Measurements from ENCODE around the gene GTPBP10.
A peak's percentile ranks its signal among the peaks of the same experiment; 100 is the strongest.
"Not testable (repeated sequence)": the region's sequence is repeated elsewhere in the genome, so short reads cannot be mapped to it uniquely, and the experiment has no call there.

Gene GTPBP10, protein sequence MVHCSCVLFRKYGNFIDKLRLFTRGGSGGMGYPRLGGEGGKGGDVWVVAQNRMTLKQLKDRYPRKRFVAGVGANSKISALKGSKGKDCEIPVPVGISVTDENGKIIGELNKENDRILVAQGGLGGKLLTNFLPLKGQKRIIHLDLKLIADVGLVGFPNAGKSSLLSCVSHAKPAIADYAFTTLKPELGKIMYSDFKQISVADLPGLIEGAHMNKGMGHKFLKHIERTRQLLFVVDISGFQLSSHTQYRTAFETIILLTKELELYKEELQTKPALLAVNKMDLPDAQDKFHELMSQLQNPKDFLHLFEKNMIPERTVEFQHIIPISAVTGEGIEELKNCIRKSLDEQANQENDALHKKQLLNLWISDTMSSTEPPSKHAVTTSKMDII

GRCh38 chr7:90346336-90347125 is at the start of gene GTPBP10:
GTPBP10 (plus strand) TSS chr7:90346716; CDS start chr7:90346742, 26 bp downstream.
- DNase-seq (ENCODE audit: extremely low read depth in 1 of 2, low read depth in 1 of 2) = peak; percentile 86 to 89

DNA sequence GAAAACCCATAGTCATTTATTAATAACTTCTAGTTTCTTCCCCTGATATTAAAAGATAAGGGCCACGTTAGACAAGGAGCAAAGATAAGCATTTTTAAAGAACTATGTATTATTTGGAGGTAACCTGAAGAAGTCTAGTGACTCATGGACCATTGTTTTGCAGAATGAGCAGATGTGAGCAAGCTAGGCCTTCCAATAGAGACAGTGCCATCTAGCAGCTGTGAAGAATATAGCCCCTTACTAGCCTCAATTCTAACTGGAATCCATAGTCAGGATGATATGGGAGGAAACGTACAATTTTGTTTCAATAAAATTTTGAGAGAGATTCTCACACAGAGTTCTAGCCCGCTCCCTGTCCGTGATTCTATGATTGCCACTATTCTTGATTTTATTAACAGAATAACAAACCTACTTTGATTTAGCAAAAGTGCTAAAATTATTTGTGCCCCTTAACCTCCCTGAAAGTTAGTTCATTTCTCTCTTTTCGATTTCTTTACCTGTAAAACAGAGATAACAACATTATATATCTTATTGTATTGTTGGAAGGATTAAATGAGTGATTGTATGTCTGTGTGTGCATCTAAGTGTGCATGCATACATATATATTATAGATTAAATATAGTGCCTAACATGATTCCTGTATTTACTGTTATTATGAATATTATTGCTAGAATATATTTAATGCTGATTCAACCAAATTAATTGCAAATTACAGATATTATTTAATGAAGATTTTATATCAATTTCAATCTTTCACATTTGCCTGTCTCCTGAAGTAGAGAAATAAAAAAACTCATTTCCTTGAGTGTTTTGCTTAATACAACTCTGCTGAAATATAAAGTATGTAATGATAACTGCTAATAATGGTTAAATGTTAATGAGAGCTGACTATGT is 48.1 kb upstream of the GTPBP10 start:
- DNase-seq (ENCODE audit: extremely low read depth in 1 of 2, low read depth in 1 of 2) = no peak

DNA sequence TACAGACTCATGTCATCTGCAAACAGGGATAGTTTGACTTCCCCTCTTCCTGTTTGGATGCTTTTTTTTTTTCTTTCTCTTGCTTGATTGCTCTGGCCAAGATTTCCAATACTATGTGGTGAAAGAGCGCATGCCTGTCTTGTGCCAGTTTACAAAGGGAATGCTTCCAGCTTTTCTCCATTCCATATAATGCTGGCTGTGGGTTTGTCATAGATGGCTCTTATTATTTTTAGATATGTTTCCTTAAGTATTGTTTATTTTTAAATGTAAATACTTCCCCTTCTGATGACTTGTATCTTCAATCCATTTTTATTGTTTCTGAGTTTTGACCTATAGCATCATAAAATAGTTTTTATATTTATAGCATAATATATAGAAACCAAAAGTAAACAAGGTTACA is 43.3 kb upstream of the GTPBP10 start:
- DNase-seq (ENCODE audit: extremely low read depth in 1 of 2, low read depth in 1 of 2) = no peak

GRCh38 chr7:90309872-90310271 is 36.6 kb upstream of the GTPBP10 start:
- DNase-seq (ENCODE audit: extremely low read depth in 1 of 2, low read depth in 1 of 2) = no peak

DNA sequence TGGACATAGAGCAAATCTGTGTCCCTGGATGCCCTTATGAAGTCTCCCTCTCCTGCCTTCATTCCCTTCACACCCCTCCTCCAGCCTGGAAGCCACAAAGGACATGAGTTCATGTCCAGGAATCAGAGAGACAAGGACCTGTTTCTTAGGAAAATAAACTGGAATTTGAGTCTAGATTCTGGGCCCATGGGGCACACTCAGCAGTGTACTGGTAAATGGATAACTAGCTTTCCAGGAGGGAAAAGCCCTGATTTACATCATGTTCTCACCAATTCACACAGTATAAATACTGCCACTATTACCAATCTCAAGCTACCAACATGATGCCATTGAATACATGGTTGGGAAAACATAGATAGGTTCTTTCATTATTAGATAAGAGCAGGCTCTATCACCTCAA is 35.3 kb upstream of the GTPBP10 start:
- DNase-seq (ENCODE audit: extremely low read depth in 1 of 2, low read depth in 1 of 2) = no peak

DNA sequence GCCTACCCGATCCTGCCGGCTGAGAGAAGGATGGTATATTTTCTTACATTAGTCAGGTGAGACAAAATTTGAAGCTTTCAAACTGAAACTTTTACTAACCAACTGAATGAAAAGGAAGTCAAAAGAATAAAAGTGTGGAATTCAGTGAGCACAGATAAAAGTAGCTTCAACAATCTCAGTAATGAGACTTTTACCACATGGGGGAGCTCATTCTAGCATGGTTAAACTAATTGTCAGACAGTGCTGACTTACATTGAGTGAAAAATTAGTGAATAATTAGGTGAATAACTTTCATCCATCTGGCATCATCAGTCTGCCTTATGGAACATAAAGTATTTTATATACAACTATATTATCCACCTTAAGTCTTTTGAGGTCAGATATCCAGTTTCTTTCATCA is 33.8 kb upstream of the GTPBP10 start:
- DNase-seq (ENCODE audit: extremely low read depth in 1 of 2, low read depth in 1 of 2) = no peak

DNA sequence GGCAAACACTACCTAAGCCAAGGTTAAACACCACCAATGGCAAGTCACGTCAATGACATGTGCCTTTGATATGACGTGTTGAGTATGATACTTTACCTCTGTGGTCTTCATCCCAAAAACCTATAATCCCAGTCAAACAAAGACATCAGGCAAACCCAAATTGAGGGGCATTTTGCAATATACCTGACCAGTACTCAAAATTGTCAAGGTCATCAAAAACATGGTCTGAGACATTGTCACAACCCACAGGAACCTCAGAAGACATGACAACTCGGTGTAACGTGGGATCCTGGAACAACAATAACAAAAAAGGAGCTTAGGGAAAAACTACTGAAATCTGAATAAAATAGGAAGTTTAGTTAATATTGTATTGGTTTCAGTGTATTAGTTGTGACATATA is 32.6 kb upstream of the GTPBP10 start:
- no peak for DNase-seq (ENCODE audit: extremely low read depth in 1 of 2, low read depth in 1 of 2)

- no peak for DNase-seq (ENCODE audit: extremely low read depth in 1 of 2, low read depth in 1 of 2)
These were observed 26.5 kb upstream of the GTPBP10 start for GRCh38 chr7:90320014-90320413.

DNA sequence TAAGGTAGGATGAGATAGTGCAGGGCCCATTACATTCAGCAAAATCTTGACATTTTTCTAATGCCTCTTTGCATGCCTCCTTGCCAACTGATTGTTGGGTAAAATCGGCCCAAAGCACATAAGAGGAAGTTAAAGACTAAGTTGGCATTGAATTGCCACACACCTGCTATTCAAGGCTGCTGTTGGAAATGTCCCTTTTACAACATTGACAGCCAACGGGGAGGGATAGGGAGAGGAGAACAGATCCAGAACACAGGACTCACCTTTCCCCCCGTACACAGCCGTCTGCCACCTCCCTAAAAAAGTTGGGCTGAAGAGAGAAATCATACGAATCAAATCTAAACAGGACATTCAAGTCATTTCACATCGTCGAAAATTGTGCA is 26.1 kb upstream of the GTPBP10 start:
- no peak for DNase-seq (ENCODE audit: extremely low read depth in 1 of 2, low read depth in 1 of 2)

DNA sequence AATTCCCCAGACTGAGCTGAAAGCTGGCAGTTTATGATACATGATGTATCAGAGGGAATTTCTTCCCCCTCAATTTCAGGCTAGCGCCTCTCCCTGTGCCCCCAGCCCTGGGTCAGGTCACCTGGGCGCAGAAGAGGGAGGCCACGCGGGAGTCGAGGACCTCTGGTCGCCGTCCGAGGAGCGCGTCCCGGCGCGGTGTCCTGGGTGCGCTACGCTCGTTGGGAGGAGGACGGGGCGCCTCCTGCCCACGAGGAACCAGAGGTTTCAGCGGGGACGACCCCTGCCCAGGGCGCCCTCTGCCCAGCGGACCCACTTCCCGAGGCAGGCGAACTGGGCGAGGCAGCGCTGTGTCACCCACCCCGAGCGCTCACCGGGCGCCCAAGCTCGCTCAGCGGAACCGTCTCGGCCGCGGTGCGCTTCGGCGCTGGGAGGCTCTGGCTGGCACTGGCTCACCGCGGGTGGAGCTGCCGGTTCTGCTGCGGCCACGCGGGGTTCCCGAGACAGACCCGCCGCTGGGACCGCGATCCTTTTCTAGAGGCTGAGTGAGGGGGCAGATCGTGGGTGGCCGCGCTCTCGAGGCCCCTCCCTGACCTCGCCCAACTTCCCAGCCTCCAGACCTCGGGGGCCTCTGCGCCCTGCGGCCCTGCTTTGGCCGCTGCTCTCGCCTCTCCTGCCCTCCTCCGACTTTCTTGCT is 25.6 kb upstream of the GTPBP10 start, which contains the start of gene FAM237B:
FAM237B (minus strand) TSS at position 504 of the 694 bp plus-strand sequence. CDS start 1,556 bp downstream, outside the sequence.
- no peak for DNase-seq (ENCODE audit: extremely low read depth in 1 of 2, low read depth in 1 of 2)

GRCh38 chr7:90322837-90323236 is 23.7 kb upstream of the GTPBP10 start:
- DNase-seq (ENCODE audit: extremely low read depth in 1 of 2, low read depth in 1 of 2) = no peak

GRCh38 chr7:90326500-90326899 is 20.0 kb upstream of the GTPBP10 start:
- DNase-seq (ENCODE audit: extremely low read depth in 1 of 2, low read depth in 1 of 2) = no peak

DNA sequence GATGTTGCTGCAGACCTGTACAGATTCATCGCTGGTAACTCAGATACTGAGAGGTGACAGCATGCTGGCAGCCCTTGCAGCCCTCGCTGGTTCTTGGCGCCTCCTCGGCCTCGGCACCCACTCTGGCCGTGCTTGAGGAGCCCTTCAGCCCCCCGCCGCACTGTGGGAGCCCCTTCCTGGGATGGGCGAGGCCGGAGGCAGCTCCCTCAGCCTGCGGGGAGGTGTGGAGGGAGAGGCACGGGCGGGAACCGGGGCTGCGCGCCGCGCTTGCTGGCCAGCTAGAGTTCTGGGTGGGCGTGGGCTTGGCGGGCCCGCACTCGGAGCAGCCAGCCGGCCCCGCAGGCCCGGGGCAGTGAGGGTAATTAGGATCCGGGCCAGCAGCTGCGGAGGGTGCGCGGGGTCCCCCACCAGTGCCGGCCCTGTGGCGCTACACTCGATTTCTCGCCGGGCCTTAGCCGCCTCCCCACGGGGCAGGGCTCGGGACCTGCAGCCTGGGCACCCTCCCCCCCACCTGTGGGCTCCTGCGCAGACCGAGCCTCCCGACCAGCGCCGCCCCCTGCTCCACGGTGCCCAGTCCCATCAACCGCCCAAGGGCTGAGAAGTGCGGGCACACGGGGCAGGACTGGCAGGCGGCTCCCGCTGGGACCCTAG is 12.2 kb upstream of the GTPBP10 start:
- no peak for DNase-seq (ENCODE audit: extremely low read depth in 1 of 2, low read depth in 1 of 2)

- not testable (repeated sequence) for DNase-seq (ENCODE audit: extremely low read depth in 1 of 2, low read depth in 1 of 2)
These were observed 11.6 kb upstream of the GTPBP10 start for GRCh38 chr7:90334926-90335325.

- DNase-seq (ENCODE audit: extremely low read depth in 1 of 2, low read depth in 1 of 2) = no peak
These were observed 9.4 kb upstream of the GTPBP10 start for GRCh38 chr7:90337106-90337505.

DNA sequence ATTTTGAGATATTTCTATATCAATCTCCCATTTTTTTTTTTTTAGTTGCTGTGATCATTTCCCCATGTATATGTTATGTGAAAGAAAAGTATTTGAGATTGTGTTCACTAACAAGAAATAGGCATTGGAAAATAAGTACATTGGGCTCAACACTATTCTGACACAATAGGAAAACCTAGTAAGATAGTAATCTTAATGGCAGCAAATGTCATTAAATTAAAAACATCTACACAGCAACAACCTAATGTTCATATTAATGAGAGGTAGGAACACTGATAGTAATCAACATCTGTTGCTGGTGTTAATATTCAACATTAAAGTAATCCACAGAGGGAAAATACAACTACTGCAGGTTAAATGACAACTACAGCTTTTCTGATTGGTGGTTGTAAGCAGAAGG is 1.5 kb upstream of the GTPBP10 start:
- no peak for DNase-seq (ENCODE audit: extremely low read depth in 1 of 2, low read depth in 1 of 2)

DNA sequence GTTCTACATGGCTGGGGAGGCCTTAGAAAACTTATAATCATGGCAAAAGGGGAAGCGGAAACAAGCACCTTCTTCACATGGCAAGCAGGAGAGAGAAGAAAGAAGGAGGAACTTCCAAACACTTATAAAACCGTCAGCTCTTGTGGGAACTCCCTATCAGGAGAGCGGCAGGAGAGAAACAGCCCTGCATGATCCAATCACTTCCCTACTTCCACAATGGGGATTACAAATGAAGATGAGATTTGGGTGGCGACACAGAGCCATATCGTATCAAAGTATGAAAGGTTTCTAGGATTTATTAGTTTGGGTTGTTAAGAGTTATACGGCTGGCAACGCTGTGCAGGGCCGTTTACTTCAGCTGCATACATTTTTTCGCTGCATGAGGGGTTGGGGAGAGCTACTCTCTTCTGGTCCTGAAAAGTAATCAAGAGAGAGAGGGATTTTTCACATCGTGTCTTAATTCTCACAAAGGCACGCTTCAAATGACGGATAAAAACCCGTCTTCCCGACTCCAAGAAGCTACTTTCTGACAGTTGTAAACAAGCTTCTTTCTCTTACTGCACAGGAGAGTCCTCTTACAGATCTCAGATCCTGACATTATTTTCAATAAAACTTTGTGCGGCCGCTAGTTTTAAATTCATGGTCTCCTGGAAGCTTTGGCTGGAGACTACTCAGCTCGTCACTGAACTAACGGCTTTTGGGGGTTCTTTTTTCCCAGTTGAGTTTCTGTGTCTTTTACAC is 751 bp upstream of the GTPBP10 start:
- no peak for DNase-seq (ENCODE audit: extremely low read depth in 1 of 2, low read depth in 1 of 2)

GRCh38 chr7:90347759-90348158 is 1.2 kb downstream of the GTPBP10 start:
- DNase-seq (ENCODE audit: extremely low read depth in 1 of 2, low read depth in 1 of 2) = no peak

DNA sequence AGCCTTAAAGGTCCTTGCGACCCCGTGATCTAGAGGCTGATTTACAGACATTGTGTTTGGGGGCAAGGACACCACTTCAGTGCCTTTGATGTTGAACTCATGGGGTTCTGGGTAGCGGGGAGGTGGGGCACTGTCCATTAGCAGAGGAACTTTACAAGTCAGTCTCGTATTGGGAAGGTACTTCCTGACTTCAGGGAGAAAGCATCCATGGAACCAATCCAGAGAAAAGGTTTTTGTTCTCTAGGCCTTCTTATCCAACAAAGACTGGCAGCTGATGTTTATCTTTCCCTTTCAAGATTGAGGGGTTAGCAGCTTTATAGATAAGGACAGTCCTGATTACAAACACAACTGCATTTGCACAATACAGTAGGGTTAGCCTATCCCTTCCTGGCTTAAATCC is 2.8 kb downstream of the GTPBP10 start:
- no peak for DNase-seq (ENCODE audit: extremely low read depth in 1 of 2, low read depth in 1 of 2)
